HepG2 (cell line): ENCODE results near the gene ZDHHC6. TPM values are rescaled to one million over a fixed set of nuclear protein-coding genes. Genes with fewer than 3 reads are reported as not detected.

Source experiments
- ATAC-seq: fragments of 200-7000 bp; cut with Tn5 transposase; 3 replicates; pipeline ENCODE4 v1.9.1; 2020; ENCODE audit warnings: mild to moderate bottlenecking, moderate library complexity
- BruUV-seq: library from RNA; stranded (reverse); fragments of 400-500 nt; replicated peaks from 2 replicates; lab custom pipeline; 2021; lab: Mats Ljungman, UMichigan
- CTCF ChIA-PET: fragments of 300-600 bp; formaldehyde crosslinking; extraction: SDS; loops from one replicate; lab custom pipeline; 2021; ENCODE audit warnings: low total read pairs, inconsistent platforms, low intra/inter-chr PET ratio; lab: Yijun Ruan, JAX
- POLR2A ChIA-PET: fragments of 350-600 bp; sonication (Branson Sonifier 250); formaldehyde crosslinking; loops from one replicate; lab custom pipeline; 2020; ENCODE audit warnings: antibody characterized with exemption, inconsistent platforms; lab: Yijun Ruan, JAX
- DNase-seq: peaks from one replicate; pipeline ENCODE4 v3.0.0-alpha.2; 2015; ENCODE audit warnings: low spot score
- FAIRE-seq: peaks from 3 replicates; lab custom pipeline; 2011; peaks lifted over from hg19 to GRCh38; lab: Jason Lieb, UNC
- H2AFZ ChIP-seq: one replicate; pipeline ENCODE4 v1.6.1; 2011; ENCODE audit warnings: low read length, inconsistent platforms
- H3K27ac ChIP-seq: fragments of 300-600 bp; 3 replicates; pipeline ENCODE4 v1.8.0; 2011; ENCODE audit warnings: mixed run types, mild to moderate bottlenecking, mixed read lengths, low read length, inconsistent platforms; ENCODE audit not compliant: insufficient read depth; ENCODE audit errors: extremely low read length
- H3K27me3 ChIP-seq, 2 experiments: fragments of 200-600 bp in 1 of 2; 2 replicates in 1 of 2; 3 replicates in 1 of 2; pipeline versions ENCODE4 v1.6.0 to v1.8.0; 2011; ENCODE audit warnings: low read length in 2 of 2, mild to moderate bottlenecking in 2 of 2, moderate library complexity in 2 of 2, inconsistent platforms in 1 of 2; ENCODE audit not compliant: insufficient read depth in 2 of 2, control insufficient read depth in 1 of 2
- H3K36me3 ChIP-seq, 2 experiments: fragments of 200-600 bp in 1 of 2; replicated peaks in 1 of 2; 2 replicates in 1 of 2; 3 replicates in 1 of 2; pipeline versions ENCODE4 v1.5.1 to v1.8.0; 2011; ENCODE audit warnings: low read length in 2 of 2, inconsistent platforms in 1 of 2; ENCODE audit not compliant: insufficient read depth in 2 of 2, control insufficient read depth in 1 of 2
- H3K4me1 ChIP-seq: 2 replicates; pipeline ENCODE4 v1.5.1; 2012; ENCODE audit warnings: low read length, inconsistent platforms; ENCODE audit not compliant: insufficient read depth
- H3K4me2 ChIP-seq: 2 replicates; pipeline ENCODE4 v1.6.0; 2011; ENCODE audit warnings: low read depth, low read length, inconsistent platforms
- H3K4me3 ChIP-seq, 3 experiments: fragments of 200-600 bp in 1 of 3; sonication (generic), shearing (Covaris generic) in 1 of 3; replicated peaks in 1 of 3; 2 replicates each; pipeline ENCODE4 v1.5.1; 2011 to 2016; ENCODE audit warnings: low read length in 3 of 3, inconsistent platforms in 2 of 3, low read depth in 2 of 3, mild to moderate bottlenecking in 2 of 3, control low read depth in 1 of 3, mixed read lengths in 1 of 3; ENCODE audit not compliant: insufficient read depth in 1 of 3
- H3K79me2 ChIP-seq: one replicate; pipeline ENCODE4 v1.6.1; 2011; ENCODE audit warnings: low read length, inconsistent platforms; ENCODE audit not compliant: insufficient read depth
- H3K9ac ChIP-seq: 2 replicates; pipeline ENCODE4 v1.6.0; 2011; ENCODE audit warnings: mild to moderate bottlenecking, low read depth, low read length, inconsistent platforms; ENCODE audit not compliant: insufficient read depth
- H3K9me3 ChIP-seq: 2 replicates; pipeline ENCODE4 v1.5.1; 2012; ENCODE audit warnings: mild to moderate bottlenecking, low read length
- H4K20me1 ChIP-seq: 2 replicates; pipeline ENCODE4 v1.6.0; 2011; ENCODE audit warnings: inconsistent platforms, mild to moderate bottlenecking, low read length, moderate library complexity; ENCODE audit not compliant: insufficient read depth
- NCOA2 ChIP-seq: sonication (generic); formaldehyde crosslinking; IDR thresholded peaks from 2 replicates; pipeline ENCODE4 v1.8.0; 2022; ENCODE audit warnings: inconsistent platforms
- PAXIP1 ChIP-seq: sonication (generic); formaldehyde crosslinking; conservative IDR thresholded peaks from 2 replicates; pipeline ENCODE4 v1.4.0; 2020; ENCODE audit warnings: mild to moderate bottlenecking, missing genetic modification reagents, moderate library complexity
- RBAK ChIP-seq: sonication (generic); formaldehyde crosslinking; IDR thresholded peaks from 2 replicates; pipeline ENCODE4 v1.5.1; 2020; ENCODE audit warnings: mild to moderate bottlenecking, missing genetic modification reagents
- TEAD3 ChIP-seq: optimal IDR thresholded peaks from 2 replicates; pipeline ENCODE3; 2016; ENCODE audit warnings: borderline replicate concordance
- ZSCAN9 ChIP-seq: IDR thresholded peaks from 2 replicates; pipeline ENCODE4 v1.6.1; 2016; ENCODE audit warnings: borderline replicate concordance
- WGBS: methylation state at CpG from one replicate; pipeline ENCODE4 v1.1.6; 2017; ENCODE audit warnings: low lambda C conversion rate; 5-methylcytosine and 5-hydroxymethylcytosine counted together
- in situ Hi-C: cut with HindIII; loops from 2 replicates; pipeline ENCODE4 v1.10.0; 2017; ENCODE audit warnings: low pct_unique_long_range_greater_than_20kb; ENCODE audit not compliant: extremely low pct_ligation_motif_present
- intact Hi-C: fragments of 100-400 bp; cut with micrococcal nuclease; formaldehyde crosslinking; loops from one replicate; pipeline ENCODE4 v1.10.0; 2022; ENCODE audit not compliant: unreplicated experiment
- polyA plus RNA-seq, 8 experiments: library from polyadenylated mRNA; depleted of rRNA in 3 of 8; stranded (reverse) in 7 of 8; unstranded in 1 of 8; fragments of >200 nt; fragmentation: Illumina TruSeq in 4 of 8; extraction: Trizol in 4 of 8; gene quantifications; 2 replicates each; pipeline versions ENCODE4 v1.2.1 to v1.2.3, GENCODE V29; 2011 to 2016; ENCODE audit warnings: low read depth in 4 of 8, missing spikeins in 1 of 8, mixed read lengths in 1 of 8; ENCODE audit not compliant: insufficient read depth in 1 of 8
- total RNA-seq, 5 experiments: library from RNA; depleted of rRNA; stranded (reverse); fragments of >200 nt; fragmentation: Illumina TruSeq; extraction: Trizol; gene quantifications; 2 replicates each; pipeline ENCODE4 v1.2.3, GENCODE V29; 2016; ENCODE audit warnings: low read depth in 1 of 5
- TF ChIP-seq, protein P1 (sequence below): sonication (generic); formaldehyde crosslinking; IDR thresholded peaks from one replicate; pipeline ENCODE4 v1.5.1; 2020; ENCODE audit warnings: mild to moderate bottlenecking, missing genetic modification reagents; ENCODE audit errors: not compliant biosample characterization

Gene ZDHHC6
- total and polyA plus RNA-seq, 2 of the 13 experiments (the other 11 are each of a cell fraction or from before 2014, with no cell fraction given): 20.9 to 49.4 TPM

DNA sequence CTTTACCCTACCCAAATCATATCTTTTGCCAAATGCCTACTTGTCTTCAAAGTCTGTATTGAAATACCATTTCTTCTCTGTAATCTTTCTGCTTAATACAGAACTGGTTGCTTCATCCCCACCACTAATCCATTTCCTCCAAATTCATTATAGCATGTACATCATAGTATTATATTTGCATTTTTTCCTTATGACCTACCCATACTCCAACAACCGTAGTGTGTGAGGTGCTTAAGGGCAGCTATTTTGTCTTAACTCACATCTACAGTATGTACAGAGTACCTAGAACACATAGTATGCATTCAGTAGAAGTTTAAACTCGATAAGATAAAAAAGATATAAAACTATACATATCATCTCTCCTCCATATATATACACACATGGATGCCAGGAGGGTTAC lies 49.1 kb downstream of the ZDHHC6 start (continued):
- TF ChIP-seq, protein P1, sequence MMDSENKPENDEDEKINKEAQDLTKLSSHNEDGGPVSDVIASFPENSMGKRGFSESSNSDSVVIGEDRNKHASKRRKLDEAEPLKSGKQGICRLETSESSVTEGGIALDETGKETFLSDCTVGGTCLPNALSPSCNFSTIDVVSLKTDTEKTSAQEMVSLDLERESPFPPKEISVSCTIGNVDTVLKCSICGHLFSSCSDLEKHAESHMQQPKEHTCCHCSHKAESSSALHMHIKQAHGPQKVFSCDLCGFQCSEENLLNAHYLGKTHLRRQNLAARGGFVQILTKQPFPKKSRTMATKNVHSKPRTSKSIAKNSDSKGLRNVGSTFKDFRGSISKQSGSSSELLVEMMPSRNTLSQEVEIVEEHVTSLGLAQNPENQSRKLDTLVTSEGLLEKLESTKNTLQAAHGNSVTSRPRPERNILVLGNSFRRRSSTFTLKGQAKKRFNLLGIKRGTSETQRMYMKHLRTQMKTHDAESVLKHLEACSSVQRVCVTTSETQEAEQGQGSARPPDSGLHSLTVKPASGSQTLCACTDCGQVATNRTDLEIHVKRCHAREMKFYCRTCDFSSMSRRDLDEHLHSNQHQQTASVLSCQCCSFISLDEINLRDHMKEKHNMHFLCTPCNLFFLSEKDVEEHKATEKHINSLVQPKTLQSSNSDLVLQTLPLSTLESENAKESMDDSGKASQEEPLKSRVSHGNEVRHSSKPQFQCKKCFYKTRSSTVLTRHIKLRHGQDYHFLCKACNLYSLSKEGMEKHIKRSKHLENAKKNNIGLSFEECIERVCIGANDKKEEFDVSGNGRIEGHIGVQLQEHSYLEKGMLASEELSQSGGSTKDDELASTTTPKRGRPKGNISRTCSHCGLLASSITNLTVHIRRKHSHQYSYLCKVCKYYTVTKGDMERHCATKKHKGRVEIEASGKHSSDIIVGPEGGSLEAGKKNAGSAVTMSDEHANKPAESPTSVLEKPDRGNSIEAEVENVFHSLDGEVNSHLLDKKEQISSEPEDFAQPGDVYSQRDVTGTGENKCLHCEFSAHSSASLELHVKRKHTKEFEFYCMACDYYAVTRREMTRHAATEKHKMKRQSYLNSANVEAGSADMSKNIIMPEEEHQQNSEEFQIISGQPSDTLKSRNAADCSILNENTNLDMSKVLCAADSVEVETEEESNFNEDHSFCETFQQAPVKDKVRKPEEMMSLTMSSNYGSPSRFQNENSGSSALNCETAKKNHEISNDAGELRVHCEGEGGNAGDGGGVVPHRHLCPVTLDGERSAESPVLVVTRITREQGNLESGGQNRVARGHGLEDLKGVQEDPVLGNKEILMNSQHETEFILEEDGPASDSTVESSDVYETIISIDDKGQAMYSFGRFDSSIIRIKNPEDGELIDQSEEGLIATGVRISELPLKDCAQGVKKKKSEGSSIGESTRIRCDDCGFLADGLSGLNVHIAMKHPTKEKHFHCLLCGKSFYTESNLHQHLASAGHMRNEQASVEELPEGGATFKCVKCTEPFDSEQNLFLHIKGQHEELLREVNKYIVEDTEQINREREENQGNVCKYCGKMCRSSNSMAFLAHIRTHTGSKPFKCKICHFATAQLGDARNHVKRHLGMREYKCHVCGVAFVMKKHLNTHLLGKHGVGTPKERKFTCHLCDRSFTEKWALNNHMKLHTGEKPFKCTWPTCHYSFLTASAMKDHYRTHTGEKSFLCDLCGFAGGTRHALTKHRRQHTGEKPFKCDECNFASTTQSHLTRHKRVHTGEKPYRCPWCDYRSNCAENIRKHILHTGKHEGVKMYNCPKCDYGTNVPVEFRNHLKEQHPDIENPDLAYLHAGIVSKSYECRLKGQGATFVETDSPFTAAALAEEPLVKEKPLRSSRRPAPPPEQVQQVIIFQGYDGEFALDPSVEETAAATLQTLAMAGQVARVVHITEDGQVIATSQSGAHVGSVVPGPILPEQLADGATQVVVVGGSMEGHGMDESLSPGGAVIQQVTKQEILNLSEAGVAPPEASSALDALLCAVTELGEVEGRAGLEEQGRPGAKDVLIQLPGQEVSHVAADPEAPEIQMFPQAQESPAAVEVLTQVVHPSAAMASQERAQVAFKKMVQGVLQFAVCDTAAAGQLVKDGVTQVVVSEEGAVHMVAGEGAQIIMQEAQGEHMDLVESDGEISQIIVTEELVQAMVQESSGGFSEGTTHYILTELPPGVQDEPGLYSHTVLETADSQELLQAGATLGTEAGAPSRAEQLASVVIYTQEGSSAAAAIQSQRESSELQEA (CRISPR knock-in tag): no peak
- TF ChIP-seq ZSCAN9: no peak

DNA sequence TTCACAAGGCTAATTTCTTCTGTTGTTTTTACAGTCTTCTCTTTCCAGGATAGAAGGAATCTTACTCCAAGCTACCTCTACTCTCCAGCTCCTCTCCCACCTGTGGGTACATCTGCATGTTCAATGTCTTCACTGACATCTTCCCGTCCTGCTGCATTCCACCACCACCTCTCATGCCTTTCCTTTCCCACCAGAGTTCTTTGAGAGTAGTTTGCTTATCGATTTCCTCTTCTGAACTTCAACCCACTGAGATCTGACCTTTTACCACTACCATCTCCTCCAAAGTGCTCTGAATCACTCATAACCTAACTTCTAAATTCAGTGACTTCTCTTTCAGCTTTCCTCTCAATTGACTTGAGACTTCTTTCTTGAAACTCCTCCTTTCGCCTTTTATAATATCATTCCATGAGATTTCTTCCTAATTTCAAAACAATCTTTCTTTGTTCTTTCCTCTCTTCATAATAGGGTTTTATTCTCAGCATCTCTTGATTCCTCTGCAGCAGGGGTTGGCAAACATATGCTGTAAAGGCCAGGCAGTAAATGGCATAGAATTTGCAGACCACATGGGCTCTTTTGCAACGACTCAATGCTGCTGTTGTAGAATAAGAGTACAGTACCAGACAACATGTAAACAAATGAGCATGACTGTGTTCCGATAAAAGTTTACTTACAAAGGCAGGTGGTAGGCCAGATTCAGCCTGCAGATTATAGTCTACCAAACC lies 50.7 kb downstream of the ZDHHC6 start:
- no peak overlapping the region for H2AFZ ChIP-seq
- intact Hi-C loops (loop anchor here (2.0 kb wide), 1 partner anchor 21 kb away; the partner anchor contains the start of gene ACSL5), in situ Hi-C loops (no loop called here)
- 78% methylated on average over 5 of the region's 5 CpGs for WGBS
- H3K4me1 ChIP-seq: peaks cover 56% of the 10 kb centered on the region
- peaks cover 6% of the 10 kb centered on the region for H3K79me2 ChIP-seq
- FAIRE-seq: no peak
- H3K27me3 ChIP-seq: no peaks in the 10 kb centered on the region
- no peak overlapping the region for H3K4me3 ChIP-seq
- ATAC-seq: no peak
- no peaks in the 10 kb centered on the region for H4K20me1 ChIP-seq
- POLR2A ChIA-PET: interaction anchor here (0.9 to 4.5 kb wide), 3 partner anchors 15 to 22 kb away, joined by 3 to 72 read pairs (median 47); partner anchors contain the start of gene ACSL5
- peaks cover 12 to 37% of the 10 kb centered on the region in 2 experiments for H3K36me3 ChIP-seq
- peak overlapping the region; percentile 31 for H3K4me2 ChIP-seq
- H3K27ac ChIP-seq: peak overlapping the region; percentile 4
- DNase-seq: no peak
- CTCF ChIA-PET: no interaction called here
- no TSS peak for BruUV-seq
- H3K9ac ChIP-seq: no peak overlapping the region
- H3K9me3 ChIP-seq: no peaks in the 10 kb centered on the region
- 0 out of 2 replicates have a peak, but pooled peaks have one; percentile 16 for TF ChIP-seq PAXIP1 (CRISPR knock-in tag)
- peak; percentile 5; the same call in 1 of the 2 replicates for TF ChIP-seq NCOA2 (CRISPR knock-in tag)
- peak; percentile 14 for TF ChIP-seq TEAD3
- no peak for TF ChIP-seq RBAK
